H1 (cell line): ENCODE measurements around the gene ARHGAP8.

Experiments
- CEBPB ChIP-seq: IDR thresholded peaks from 2 replicates; pipeline ENCODE4 v1.6.1; 2012; ENCODE audit warnings: low read depth, low read length
- CTCF ChIP-seq, 3 experiments: IDR thresholded peaks; 1 replicate in 2 of 3; 2 replicates in 1 of 3; pipeline versions ENCODE4 v1.5.1 to v1.6.1; 2011; ENCODE audit warnings: low read length in 3 of 3, mild to moderate bottlenecking in 3 of 3, inconsistent platforms in 2 of 3, low read depth in 1 of 3, moderate library complexity in 1 of 3; ENCODE audit not compliant: insufficient read depth in 1 of 3; ENCODE audit errors: control extremely low read depth in 1 of 3
- EP300 ChIP-seq, 2 experiments: IDR thresholded peaks; 1 replicate in 1 of 2; 2 replicates in 1 of 2; pipeline ENCODE4 v1.6.1; 2011 to 2012; ENCODE audit warnings: low read depth in 2 of 2, low read length in 2 of 2, mild to moderate bottlenecking in 2 of 2, borderline replicate concordance in 1 of 2, inconsistent platforms in 1 of 2, moderate library complexity in 1 of 2
- EZH2 ChIP-seq: fragments of 200-600 bp; sonication (generic); IDR thresholded peaks from 2 replicates; pipeline ENCODE4 v1.7.1; 2012; ENCODE audit warnings: low read depth, mild to moderate bottlenecking, moderate library complexity, low read length, inconsistent platforms; ENCODE audit not compliant: severe bottlenecking
- JUN ChIP-seq: IDR thresholded peaks from 2 replicates; pipeline ENCODE4 v1.6.1; 2011; ENCODE audit warnings: low read depth, mild to moderate bottlenecking, improper control_type of control experiment, low read length
- SP1 ChIP-seq: IDR thresholded peaks from 2 replicates; pipeline ENCODE4 v1.6.1; 2011; ENCODE audit warnings: low read depth, low read length

GRCh38 chr22:44862281-44862680 lies 109.9 kb downstream of the ARHGAP8 start:
- TF ChIP-seq SP1 (no peak), CTCF (IDR thresholded peaks at IDR 0.05; ENCODE audit: control extremely low read depth in 1 of 3, insufficient read depth in 1 of 3, low read depth in 1 of 3, low read length in 3 of 3) (no peak), JUN (no peak), EP300 (IDR thresholded peaks at IDR 0.05; ENCODE audit: borderline replicate concordance in 1 of 2, low read depth in 2 of 2, low read length in 2 of 2) (no peak), CEBPB (no peak), EZH2 (no peak)
